Fibroblast of peridontal ligament (primary cell): ENCODE measurements around the gene FBXL17.

ENCODE experiments used
- DNase-seq: peaks from one replicate; pipeline ENCODE4 v3.0.0-alpha.2; 2010; ENCODE audit errors: extremely low read depth

The FBXL17 gene

GRCh38 chr5:107864793-107865192 lies 517.1 kb downstream of the FBXL17 start:
- peak; percentile 88 for DNase-seq

DNA sequence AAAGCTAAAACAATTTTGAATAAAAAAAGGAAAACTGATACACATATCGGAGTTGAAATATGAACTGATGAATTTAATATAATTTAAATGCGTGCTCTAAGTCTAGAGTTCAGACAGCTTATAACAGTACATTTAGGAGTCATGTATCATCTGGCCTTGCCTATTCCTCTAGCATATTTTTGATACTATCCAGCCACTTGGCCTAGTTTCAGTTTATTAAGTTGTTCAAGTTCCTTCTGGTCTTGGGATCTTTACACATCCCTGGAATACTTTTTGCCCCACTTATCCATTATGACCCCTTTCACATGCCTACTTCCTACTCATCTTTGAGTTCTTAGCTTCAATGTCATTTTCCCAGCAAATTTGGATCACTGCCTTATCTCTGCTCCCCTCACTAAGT lies 518.8 kb downstream of the FBXL17 start:
- peak; percentile 24 for DNase-seq

DNA sequence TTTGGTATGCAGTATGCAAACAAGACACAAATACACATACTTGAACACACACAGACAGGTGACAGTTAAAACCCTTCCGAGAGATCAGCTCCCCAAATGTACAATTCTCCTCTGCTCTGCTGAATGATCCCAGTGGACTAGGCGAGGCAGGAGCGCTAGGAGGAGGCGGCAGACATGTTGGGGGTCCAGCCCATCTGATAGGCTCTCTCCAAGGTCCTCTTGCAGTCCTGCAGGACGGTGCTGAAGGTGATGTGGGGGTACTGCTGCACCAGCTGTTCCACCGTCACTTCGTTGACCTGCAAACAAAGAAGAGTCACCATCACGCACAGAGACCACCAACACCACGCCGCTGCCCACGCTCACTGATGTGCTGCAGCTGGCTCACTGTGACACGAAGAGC lies 520.3 kb downstream of the FBXL17 start:
- no peak for DNase-seq

DNA sequence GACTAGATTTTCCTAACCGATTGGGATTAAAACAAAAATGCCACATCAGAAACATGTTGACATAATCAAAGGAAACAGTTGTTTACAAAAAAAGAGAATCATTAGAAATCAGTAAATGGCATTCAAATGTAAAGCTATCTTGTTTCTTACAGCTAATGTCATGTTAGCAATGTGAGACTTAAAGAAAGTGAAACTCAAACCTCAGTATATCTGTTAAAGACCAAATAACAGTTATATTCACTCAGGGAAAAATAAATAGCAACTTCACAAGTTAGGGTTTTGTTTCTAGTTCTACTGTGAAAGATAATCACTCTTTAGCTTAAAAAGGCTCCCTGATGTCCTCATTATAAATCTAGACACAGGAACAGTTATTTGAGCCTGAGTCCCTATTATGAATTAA lies 521.9 kb downstream of the FBXL17 start:
- DNase-seq, result no peak

DNA sequence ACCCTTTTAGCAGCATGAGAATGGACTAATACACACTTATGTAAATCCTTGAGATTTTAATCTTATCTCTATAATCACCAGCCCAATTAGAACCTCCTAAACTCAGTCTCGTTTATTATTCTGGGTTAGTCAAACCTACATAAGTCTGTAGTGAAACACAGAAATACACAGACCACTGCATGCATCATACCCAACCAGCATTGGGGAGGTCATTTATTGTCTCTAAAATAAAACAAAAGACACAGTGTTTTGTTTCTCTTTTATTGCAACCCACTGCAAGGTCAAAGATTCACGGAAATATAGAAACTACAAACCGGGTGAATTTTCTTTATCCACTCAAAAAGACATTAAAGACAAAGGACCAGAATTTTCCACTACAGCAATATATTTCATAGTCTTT lies 523.1 kb downstream of the FBXL17 start:
- DNase-seq, result no peak

- no peak for DNase-seq
Observed at GRCh38 chr5:107858324-107858723, 523.6 kb downstream of the FBXL17 start.

GRCh38 chr5:107857785-107858184 lies 524.1 kb downstream of the FBXL17 start:
- no peak for DNase-seq

- no peak for DNase-seq
Observed at GRCh38 chr5:107855171-107855570, 526.7 kb downstream of the FBXL17 start.

DNA sequence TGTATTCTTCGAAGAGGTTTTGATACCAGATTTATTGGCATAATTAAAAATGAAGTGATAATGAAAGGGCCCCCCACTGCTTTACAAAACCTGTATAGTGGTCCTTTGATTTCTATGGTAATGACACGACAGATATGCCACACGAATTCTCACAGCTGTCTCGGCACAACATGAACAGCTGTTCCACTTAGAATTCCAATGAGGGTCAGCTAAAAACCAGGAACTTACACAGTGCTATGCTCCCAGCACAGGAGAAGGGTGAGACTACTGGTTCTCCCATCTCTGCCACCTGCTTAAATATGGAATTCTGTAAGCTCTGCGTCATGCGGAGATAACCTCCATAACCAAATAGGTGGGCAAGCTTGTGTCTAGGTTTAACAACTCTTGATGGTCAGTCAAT lies 528.2 kb downstream of the FBXL17 start:
- DNase-seq, result no peak

DNA sequence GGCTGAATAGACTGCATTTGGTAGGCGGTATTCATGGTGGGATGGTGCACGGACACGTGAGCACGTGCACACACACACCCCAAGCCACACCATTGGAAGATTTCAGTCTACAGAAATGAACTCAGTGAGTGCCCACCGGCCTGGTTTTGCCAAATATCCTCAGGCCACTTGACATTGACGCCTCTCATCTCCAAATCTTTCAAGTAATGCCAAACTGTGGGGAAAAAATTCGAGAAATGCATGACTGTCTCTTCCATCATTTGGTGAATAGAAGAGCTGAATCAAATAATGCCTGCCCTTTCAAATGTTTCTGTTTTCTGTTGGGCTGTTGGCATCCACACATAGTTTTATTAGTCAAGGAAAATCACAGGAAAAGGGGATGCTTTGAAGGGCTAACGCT lies 528.9 kb downstream of the FBXL17 start:
- no peak for DNase-seq

DNA sequence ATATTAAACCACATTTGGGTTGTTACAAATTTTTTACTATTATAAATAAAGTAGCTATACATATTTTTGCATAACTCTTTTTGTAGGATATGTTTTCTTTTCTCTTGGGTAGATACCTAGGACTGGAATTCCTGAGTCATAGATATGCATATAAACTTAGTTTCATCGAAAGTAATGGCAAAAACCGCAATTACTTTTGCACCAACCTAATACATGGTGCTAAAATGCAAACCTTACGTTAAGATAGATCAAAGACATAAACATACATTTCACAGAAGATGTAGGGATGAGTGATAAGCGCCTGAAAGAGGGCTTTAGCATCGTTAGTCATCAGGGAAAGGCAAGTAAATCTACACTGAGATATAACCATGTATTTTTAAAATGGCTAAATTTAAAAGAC lies 532.8 kb downstream of the FBXL17 start:
- no peak for DNase-seq

DNA sequence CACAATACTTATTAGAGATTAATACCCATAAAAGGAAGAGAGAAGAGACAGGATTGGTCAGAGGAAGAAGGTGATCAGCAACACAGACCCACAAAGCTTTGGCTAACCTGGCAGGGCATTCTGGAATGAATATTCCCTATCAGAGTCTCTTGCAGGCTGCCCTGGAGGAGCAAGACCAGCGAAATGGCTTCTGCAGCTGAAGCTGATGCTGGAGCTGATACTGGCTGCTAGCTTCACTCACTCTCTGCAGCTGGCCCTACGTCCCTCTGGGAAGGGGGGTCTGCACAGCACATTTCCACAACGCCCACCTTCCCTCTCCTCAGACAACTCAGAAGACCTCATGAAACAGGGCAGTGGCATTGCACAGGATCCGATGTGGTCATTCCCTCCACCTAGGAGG lies 541.3 kb downstream of the FBXL17 start:
- DNase-seq, result no peak

- DNase-seq, result no peak
Observed at GRCh38 chr5:107840161-107840560, 541.7 kb downstream of the FBXL17 start.

DNA sequence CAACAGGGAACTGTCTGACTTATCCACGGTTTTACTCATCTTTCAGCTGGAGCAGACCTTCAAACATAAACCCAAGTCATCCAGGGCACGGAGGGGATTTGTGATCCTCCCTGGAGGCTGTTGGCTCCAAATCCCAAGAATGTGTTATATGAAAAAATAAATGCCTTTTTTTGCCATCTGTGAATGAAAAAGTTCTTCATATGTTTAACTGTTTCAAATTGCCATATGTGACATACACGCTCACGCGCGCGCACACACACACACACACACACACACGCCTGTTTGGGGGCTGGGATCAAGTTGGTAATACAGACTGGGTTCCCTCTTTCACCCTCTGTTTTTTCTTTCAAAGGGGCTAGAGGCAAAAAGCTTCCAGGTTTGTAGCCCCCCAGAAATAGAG lies 546.8 kb downstream of the FBXL17 start:
- DNase-seq, result no peak

- no peak for DNase-seq
Observed at GRCh38 chr5:107832746-107833145, 549.2 kb downstream of the FBXL17 start.

- peak; percentile 40 for DNase-seq
Observed at GRCh38 chr5:107831612-107832395, 550.1 kb downstream of the FBXL17 start.

GRCh38 chr5:107830750-107831149 lies 551.1 kb downstream of the FBXL17 start:
- no peak for DNase-seq

- DNase-seq, result no peak
Observed at GRCh38 chr5:107826311-107827000, 555.4 kb downstream of the FBXL17 start.

GRCh38 chr5:107824821-107825220 lies 557.1 kb downstream of the FBXL17 start:
- DNase-seq, result no peak

DNA sequence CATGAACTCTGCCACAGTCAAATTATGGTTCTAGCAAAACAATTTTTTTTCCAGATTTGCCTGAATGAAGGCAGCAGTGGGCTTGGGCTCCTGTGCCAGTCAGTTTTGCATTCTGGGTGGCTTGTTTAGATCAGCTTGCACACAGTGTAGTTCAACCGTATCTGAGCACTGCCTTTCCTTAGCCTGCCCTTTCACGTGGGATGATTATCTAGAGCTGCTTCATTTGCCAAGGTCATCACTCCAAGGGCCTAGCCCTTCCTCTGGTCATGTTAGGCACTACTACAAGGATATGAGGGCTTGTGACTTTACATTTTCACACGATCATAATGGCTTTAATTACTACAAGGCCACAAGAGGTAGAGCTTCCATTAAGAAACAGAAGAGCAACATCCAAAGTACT lies 560.6 kb downstream of the FBXL17 start:
- DNase-seq, result no peak

DNA sequence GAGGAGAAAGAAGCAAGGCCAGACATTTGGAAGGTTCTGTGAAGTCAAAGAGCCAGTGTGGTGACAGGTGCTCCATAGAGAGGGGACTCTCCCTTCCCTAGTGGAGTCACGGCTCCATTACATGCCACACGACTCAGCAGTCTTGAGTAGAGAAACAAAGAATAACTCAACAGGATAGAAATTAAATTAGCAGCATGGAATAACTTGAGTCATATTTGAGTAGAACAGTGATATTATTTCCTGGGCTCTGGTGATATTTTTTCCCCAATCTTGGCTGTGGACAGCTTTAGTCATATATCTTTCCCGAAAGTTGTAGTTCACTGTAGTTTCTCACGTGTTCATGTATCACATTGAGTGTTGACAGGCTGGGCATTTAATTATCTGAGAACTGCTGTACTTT lies 561.5 kb downstream of the FBXL17 start:
- DNase-seq, result no peak

GRCh38 chr5:107817951-107818350 lies 563.9 kb downstream of the FBXL17 start:
- no peak for DNase-seq

DNA sequence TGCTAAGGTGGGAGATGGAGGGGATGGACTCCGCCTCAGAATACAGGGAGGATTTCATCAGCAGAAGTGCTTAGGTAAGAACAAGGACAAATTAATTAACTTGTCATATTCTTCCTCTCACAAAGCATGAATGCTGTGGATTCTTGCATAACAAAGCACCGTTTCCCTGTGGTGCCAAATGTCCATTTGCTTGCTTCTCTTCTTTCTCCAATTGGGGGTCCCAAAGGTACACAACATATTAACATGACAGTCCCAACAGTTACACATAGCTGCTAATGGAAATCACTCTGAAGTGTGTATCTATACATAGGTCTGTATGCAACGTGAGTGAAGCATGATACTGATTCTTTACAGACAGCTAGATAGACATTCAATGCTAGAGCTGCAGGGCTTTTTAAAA lies 564.5 kb downstream of the FBXL17 start:
- DNase-seq, result no peak

DNA sequence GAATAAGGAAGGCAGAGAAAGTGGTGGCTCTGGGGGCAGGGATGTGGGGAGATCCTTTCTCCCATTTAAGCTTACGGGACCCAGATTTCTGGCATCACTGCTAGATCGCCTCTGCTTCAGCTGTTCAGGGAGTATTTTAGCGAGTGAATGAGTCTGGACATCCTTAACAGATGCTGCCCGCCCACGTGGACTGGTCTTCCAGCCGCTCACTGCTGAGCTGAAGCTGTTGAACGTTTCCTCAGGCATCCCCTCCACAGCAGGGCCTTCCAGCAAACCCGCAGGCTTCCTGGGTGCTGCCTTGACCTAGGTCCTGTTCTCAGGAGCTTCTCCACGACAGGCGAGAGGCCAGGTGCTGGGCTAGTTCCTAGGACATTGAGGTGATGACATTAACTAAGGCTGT lies 566.8 kb downstream of the FBXL17 start:
- no peak for DNase-seq
